ENCODE measurements around the gene ITPR3.

ITPR3 gene

GRCh38 chr6:33737267-33738026 lies 116.3 kb downstream of the ITPR3 start:
- no peak for DNase-seq (ENCODE audit: low read depth in 2 of 2)

DNA sequence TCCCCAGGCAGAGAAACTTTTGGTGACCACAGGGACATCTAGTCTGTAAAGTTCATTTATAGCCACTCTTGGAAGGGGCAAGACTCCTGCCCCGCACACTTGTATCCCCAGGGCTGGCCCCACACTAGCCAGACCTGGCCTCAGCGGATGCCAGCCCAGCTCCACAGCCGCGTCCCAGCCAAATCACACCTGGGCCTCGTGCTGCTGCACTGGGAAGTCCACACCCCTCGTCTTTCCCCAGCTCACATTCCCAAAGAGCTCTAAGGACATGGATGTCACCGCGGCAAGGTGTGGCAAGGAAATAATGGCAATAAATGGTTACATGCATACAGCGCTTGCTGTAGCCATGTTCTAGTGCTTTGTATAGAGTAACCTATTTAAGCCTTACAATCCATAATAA lies 117.0 kb downstream of the ITPR3 start:
- no peak for DNase-seq (ENCODE audit: low read depth in 2 of 2)

DNA sequence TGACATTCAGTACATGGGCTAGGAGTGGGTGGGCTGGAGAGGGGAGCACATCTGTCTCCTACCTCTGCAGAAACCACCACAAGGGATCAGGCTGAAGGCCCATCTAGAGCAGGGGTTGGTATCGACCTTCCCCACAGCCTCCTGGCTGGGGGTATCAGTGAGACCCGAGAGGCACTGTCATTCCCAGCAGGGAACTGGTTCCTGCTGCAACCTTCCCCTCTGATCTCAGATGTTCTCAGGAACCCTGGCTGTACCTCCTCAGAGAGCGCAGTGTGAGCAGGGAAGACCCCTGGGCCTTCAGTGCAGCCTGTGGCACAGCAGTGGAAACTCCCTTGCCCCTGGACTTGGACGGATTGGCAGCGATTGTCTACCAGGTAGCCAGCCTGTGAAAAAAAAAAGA lies 117.8 kb downstream of the ITPR3 start:
- DNase-seq (ENCODE audit: low read depth in 2 of 2): no peak

GRCh38 chr6:33739571-33739970 lies 118.4 kb downstream of the ITPR3 start:
- DNase-seq (ENCODE audit: low read depth in 2 of 2): no peak

DNA sequence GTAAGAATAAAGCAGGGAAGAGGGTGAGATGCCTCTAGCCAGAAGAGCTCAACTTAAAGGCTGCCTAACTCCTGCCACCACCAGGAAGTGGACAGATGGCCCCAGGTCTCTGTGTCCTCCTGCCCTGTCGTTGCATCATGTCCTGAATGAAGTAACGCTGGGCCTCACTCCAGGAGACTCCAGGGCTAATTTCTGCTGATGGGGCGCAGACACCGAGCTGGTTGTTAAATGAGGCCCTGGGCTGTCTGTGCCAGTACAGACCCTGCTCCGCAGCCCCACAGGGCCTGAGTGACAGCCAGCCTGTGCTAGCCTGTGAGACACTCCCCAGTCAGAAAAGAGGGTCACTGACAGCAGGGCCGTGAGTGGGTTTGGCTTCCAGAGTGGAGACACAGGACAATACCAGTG lies 119.1 kb downstream of the ITPR3 start:
- DNase-seq (ENCODE audit: low read depth in 2 of 2): no peak

DNA sequence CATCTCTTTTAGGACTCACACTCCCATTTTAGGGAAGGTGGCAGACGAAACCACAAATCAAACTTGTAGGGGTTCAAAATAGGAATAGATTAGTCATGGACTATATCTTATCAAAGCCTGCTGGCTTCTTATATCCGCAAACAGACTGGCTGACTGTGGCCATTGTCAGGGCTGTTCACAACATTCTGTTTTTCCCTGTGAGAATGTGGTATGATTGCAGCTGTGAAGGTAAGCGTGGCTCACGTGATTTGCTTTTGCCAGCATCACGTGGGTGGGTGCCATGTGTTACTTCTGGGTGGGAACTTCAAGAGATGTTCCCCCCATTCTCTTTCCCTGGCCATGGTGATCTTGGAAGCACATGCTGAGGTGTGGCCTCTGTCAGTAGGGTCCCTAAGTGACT lies 119.7 kb downstream of the ITPR3 start:
- no peak for DNase-seq (ENCODE audit: low read depth in 2 of 2)

DNA sequence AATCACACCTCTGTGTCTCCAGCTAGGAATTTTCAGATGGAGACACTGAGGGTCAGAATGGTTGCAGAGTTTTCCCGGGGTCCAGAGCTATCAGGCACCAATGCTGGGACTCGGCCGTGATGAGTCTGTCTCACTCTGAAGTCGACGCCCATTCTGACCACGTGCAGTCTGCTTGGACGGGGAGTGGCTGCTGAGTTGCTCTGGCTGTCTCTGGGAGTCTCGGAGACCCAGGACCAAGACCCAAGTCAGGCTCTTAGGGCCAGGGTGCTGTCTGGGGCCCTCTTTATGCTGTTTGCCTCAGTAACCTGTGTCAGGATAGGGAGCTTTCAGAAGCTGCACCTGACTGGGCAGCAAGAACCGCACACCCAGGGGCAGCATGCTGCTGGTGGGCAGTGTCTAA lies 121.0 kb downstream of the ITPR3 start:
- no peak for DNase-seq (ENCODE audit: low read depth in 2 of 2)

DNA sequence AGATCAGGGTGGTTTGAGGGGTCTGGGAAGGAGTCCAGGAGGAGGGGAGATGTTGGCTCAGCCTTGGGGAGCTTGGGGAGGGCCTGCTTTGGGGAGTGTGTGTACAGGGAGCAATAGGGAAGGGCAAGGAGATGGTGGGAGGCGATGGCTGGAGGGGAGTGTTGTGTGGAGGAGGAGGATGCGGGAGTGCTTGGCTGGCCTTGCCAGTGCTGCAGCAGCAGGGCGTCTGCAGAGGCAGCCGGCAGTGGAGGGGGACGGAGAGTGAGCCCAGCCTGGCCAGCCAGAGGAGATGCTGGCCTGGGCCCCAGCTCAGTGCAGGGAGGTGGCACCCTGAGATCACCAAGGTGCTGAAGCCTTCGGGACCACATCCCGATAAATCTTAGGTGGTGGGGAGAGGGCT lies 121.7 kb downstream of the ITPR3 start:
- no peak for DNase-seq (ENCODE audit: low read depth in 2 of 2)

DNA sequence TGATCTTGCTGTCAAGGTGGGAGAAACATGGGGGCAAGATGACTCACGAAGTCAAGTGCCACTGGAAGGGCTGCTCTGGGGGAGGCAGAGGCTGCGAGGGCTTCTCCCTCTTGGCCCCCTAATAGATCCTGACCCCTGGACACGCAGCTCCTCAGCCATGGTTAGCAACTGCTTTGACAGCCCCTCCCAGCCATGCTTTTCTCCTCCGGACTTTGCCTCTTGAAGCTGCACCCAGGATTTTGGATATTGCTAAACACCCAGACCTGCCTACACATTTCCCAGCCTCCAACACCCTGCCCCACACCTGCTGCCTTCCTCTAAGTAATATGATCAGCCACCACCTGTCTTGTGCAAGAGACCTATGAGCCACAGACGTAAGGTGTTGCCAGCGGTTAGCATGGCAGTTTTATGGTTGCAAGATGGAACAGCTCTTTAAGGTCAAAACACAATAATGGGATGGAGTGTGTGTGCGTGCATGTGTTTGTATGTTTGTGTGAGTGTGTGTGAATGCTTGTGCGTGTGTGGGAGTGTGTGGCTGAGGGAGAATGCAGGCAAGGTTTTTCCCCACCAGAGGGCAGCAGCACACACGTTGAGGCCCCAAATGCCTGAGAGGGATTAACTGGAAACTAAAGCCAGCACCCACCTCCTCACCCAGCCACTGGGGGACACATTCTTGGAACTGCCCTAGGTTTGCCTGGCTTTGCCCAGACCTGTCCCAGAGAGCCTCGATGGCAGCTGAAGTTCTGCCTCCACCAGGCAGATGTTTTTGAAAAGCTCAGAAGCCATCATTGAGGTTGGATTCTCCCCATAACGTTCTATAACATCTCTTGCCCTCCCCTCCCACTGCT lies 123.1 kb downstream of the ITPR3 start:
- DNase-seq (ENCODE audit: low read depth in 2 of 2): peak; percentile 66 to 69

GRCh38 chr6:33744895-33745546 lies 123.9 kb downstream of the ITPR3 start:
- no peak for DNase-seq (ENCODE audit: low read depth in 2 of 2)

DNA sequence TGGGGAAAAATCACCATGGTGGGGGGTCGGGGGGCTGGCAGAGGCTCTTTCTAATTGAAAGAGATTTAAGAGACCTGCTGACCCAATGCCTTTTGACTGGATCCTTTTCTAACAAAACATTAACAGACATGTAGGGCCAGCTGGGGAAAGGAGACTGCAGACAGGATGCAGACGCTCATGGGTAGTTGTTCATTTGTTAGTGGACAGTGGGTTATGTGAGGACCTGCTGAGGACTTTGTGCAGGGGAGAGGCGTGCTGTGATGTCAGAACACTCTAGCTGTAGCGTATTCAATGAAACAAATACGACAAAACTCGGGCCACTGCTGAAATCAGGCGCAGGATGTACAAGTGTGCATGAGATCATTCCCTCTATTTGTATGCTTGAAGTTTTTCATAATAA lies 124.4 kb downstream of the ITPR3 start:
- DNase-seq (ENCODE audit: low read depth in 2 of 2): no peak
